Activated CD8-positive, alpha-beta memory T cell treated with anti-CD3 and anti-CD28 coated beads, Interleukin-2, amount 10 ng/mL, durations not matched to agents 7 days and 5 days (primary cell): Measurements from ENCODE around the gene STOM. TPM values are rescaled to one million over a fixed set of nuclear protein-coding genes. Genes with fewer than 3 reads are reported as not detected.

Experiments used
- ATAC-seq: fragments of 150-1000 bp; cut with Tn5 transposase; one replicate; pipeline ENCODE4 v1.10.0; 2021; ENCODE audit warnings: moderate library complexity
- CTCF ChIA-PET: fragments of 350-600 bp; sonication (Branson Sonifier 250); formaldehyde crosslinking; loops from one replicate; lab custom pipeline; 2021; ENCODE audit warnings: antibody characterized with exemption; lab: Charles Lee
- DNase-seq: peaks from one replicate; pipeline ENCODE4 v3.0.0-alpha.2; 2020
- H3K27ac Mint-ChIP-seq: one replicate; pipeline ENCODE4 v1.8.0; 2021; ENCODE audit warnings: mild to moderate bottlenecking, mixed read lengths
- H3K27me3 Mint-ChIP-seq: one replicate; pipeline ENCODE4 v1.8.0; 2021; ENCODE audit warnings: mixed read lengths
- H3K36me3 Mint-ChIP-seq: one replicate; pipeline ENCODE4 v1.8.0; 2021; ENCODE audit warnings: mild to moderate bottlenecking, mixed read lengths
- H3K4me1 Mint-ChIP-seq: one replicate; pipeline ENCODE4 v1.8.0; 2021; ENCODE audit warnings: mixed read lengths
- H3K4me3 Mint-ChIP-seq: one replicate; pipeline ENCODE4 v1.8.0; 2021; ENCODE audit warnings: mild to moderate bottlenecking, moderate library complexity, mixed read lengths
- H3K9me3 Mint-ChIP-seq: one replicate; pipeline ENCODE4 v1.8.0; 2022; ENCODE audit warnings: low read depth, mixed read lengths
- total RNA-seq, 2 experiments: library from RNA; stranded (reverse); gene quantifications; one replicate each; pipeline ENCODE4 v1.2.3, GENCODE V29; 2021

Gene STOM
- total RNA-seq, 2 experiments from 2014 or later = 93.1 to 131 TPM

- ATAC-seq (no peak), DNase-seq (no peak)
- no peaks in the 10 kb centered on the region for H3K36me3 Mint-ChIP-seq
- no peaks in the 10 kb centered on the region for H3K9me3 Mint-ChIP-seq
- no peaks in the 10 kb centered on the region for H3K27me3 Mint-ChIP-seq
- peaks cover 3% of the 10 kb centered on the region for H3K4me1 Mint-ChIP-seq
- H3K27ac Mint-ChIP-seq = no peak overlapping the region
- CTCF ChIA-PET = interaction anchor here (0.9 to 2.5 kb wide), 4 partner anchors 9 to 110 kb away, joined by 3 to 8 read pairs (median 6); no protein-coding TSS in a partner anchor
- H3K4me3 Mint-ChIP-seq = no peak overlapping the region
These were observed 80.9 kb downstream of the STOM start for GRCh38 chr9:121289026-121289771.

Other genes starting within 250 kb of the STOM start
- gene RAB14, start 168.4 kb downstream of the STOM start, total RNA-seq = 10 to 100 TPM; 57.6 to 71.2 TPM
- gene GSN, start 102.1 kb downstream of the STOM start, total RNA-seq = 1 to 10 TPM; 3.2 to 8.0 TPM
- 1 to 10 TPM in 1 of 2 experiments, not detected in 1; 1.6 TPM for gene GGTA1, start 129.6 kb upstream of the STOM start, total RNA-seq